Medulla oblongata (tissue), 1 donor: ENCODE data around the gene IL1R1.
"Not testable (repeated sequence)": the region's sequence is repeated elsewhere in the genome, so short reads cannot be mapped to it uniquely, and the experiment has no call there.

ENCODE experiments used
- DNase-seq: peaks from one replicate; pipeline ENCODE4 v3.0.0-alpha.2; 2015; ENCODE audit errors: extremely low spot score

Gene IL1R1

DNA sequence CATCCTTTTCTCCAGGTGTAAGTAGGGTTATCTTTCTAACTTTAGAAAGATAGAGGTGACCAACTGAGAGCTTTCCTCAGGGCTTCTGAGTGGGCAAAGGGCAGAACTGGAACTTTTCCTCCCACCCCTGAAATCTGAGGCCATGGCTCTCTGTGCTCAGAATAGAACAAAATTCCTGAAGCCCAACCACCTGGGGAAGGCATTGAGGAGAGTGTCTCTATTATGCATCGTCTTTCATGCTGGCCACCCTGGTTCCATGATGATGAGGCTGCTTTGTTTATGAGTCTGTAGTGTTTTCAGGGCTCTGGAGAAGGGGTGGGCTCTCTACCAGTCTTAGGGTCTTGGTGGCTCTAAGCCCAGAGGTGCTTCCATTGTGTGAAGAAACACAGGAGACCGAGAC, 30.7 kb upstream of the IL1R1 start:
- no peak for DNase-seq

DNA sequence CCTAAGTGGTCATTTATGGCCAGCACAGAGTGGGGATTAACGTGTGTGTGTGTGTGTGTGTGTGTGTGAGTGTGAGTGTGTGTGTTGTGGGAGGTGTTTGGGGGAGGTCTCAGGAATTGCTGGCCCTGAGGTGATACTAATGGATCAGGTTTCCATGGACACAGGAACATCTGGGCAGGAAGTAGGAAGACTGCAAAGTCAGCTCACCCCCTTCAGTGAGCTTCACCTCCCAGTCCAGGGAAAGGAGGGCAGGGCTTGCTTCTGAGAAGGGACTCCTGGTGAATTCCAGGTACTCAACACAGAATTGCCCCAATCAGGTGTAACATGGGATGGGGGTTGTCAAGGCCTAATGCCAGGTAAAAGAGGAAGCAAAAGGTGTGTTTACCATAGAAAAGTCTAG, 30.3 kb upstream of the IL1R1 start:
- no peak for DNase-seq

DNA sequence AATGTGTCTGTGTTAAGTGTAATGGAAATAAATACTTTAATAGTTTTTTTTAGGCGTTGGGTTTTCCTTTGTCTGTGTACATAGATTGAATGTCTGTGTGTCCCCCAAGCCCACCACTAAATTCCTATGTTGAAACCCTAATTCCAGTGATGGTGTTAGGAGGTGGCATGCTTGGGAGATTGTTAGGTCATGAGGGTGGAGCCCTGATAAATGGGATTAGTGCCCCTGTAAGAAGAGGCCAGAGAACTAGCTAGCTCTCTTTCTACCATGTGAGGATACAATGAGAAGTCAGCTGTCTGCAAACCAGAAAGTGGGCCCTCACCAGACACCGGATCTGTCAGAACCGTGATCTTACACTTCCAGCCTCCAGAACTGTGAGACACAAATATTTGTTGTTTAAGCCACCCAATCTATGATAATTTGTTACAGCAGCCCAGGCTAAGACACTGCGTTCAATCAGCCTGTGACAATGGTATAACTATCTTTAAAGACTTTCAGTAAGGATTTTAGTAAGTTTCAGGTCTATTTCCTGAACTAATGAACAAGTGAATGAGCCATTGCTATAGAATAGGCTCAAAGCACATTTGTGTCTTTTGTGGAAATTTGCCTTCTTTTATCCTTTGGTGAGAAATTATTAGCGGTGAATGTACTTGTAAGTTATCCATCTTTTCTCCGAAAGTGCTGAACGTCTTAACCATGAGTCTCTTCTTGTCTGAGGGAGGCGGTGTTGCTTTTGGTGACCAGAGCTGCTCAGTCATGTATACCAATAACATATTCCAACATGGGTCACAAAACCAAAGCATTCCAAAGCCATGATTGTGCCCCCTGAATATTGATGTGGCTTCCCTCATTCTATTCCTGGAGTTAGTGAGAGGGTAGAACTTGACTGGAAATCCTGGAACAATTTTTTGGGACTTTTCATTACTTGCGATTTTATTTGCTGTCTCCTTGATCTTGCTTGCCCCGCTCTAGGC, 29.6 kb upstream of the IL1R1 start:
- no peak for DNase-seq

DNA sequence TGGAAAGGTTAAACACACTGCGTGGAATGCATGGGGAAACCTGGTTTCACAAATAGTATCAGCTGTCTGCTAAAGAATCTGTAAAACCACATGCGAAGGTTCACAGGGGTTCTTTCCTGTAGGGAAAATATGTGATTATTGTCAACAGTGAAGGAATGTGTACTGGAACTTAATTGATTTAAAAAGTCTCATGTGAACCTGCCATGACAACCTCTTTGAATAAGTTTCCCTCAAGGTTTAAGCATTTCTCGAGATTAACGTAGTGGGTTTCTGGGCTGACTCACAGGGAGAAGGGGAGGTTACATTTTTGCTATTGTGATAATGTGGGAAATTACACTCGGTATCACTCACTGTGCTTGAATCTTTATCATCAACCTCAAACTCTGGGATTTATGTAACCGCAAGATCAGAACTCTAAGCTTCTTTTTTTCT, 28.2 kb upstream of the IL1R1 start:
- DNase-seq: no peak

DNA sequence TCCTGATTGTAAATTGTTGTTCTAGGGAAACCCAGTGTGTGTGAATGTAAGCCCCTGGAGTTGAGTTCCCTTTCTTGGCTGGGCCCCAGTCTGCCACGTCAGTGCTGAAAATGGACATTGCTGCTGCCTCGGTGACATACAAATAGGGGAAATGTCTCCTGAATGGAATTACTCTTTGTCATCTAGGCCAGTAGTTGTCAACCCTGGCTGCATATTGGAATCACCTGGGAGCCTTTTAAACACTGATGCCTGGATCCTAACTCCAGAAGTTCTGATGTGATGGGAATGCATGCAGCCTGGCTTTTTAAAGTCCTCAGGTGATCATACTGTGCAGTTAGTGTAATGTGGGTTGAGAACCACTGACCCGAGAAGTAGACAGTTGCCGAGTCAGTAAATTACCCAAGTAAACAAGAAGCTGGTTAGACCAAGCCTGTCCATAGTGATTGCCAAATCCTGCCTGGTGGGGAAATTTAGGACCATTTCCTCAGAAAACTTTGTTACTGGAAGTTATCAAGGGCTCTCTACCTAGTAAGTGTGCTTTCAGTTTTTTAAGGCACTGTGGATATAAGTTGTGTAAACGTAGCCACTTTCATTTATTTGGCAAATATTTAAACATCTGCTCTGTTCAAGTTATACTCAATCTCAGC, 27.6 kb upstream of the IL1R1 start:
- DNase-seq: no peak

DNA sequence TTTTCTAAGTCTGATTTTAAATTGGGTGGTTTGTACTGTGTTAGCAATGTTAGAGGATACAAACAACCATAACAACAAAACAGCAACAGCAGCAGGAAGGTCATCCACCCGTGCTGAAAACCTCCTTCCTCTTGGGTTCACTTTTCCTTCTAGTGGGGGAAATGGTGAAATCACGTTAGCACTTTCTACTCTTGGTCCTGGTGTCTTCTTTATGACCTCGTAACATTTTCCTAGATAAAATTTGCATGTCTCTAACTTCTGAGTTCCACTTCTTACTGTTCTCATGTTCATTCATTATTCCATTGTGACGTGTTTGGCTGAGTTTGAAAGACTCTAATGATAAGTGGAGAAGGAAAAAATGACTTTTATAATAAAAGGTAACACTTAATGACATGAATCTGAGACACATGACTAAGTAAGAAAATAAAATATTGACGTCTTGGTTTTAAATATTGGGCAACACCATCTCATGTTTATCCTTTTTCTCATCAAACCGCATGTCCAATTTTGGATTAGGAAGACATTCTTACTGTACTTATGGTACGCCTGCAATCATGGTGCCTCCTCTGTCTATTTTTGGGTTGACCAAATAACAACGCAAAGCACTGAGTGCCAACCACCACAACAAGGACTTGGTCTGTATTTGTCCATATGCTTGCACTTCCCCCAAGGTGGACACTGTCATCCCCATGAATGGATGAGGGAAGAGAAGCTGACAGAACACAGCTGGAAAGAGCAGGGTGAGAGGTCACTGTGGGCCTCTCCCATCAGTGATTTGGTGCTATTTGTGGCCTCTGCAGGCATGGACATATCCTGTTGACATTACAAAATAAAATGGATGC, 25.7 kb upstream of the IL1R1 start:
- DNase-seq: no peak

DNA sequence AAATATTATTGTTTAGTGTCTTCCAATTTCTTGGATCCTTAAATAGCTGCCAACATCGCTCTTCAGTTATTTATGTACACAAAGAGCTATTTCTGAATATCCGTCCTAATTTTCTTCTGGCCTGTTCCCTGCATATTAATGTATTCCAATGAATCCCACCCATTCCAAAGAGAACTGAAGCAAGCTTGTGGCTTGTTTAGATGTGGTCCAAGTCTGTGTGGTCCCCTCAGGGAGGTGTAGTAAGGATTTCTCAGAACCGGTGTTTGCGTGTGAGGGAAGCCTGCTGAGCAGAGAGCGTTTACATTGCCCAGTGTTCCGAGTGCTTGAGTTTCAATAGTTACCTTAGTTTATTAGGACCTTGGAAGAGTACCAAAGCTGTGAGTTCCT, 25.1 kb upstream of the IL1R1 start:
- no peak for DNase-seq

DNA sequence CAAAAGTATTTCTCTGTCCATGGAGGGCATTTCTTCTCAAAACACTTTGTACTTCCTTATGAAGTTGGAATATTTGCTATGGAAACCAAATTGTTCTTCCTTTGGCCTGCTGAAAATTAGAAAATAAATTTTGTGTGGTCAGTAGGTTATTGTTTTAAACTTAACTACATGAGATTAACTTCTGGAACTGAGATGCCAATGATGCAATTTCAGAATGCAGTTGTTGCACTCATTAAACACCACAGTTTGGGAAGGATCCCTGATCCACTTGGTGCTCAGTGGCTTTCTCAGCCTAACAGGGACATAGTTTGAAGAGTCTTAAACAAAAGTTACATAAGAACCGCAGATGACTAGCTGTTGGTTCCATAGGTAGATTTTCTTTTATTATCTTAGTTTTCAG, 23.3 kb upstream of the IL1R1 start:
- DNase-seq: no peak

DNA sequence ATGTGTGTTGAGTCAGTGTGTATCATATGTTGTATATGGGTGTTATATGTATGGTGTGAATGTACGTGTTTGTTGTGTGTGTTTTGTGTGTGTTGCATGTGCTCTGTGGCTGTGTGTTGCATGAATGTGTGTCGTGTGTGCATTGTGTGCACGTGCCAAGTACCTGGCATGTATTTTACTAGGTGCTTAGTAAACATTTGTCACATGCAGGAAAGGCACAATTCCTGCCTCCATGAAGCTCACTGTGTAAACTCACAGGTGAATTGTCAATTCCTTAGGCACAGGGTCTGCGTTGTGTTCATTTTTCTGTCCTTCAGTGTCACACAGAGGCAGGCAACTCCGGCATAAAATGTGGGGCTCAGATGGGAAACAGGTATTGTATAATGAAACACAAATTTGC, 22.3 kb upstream of the IL1R1 start:
- no peak for DNase-seq

DNA sequence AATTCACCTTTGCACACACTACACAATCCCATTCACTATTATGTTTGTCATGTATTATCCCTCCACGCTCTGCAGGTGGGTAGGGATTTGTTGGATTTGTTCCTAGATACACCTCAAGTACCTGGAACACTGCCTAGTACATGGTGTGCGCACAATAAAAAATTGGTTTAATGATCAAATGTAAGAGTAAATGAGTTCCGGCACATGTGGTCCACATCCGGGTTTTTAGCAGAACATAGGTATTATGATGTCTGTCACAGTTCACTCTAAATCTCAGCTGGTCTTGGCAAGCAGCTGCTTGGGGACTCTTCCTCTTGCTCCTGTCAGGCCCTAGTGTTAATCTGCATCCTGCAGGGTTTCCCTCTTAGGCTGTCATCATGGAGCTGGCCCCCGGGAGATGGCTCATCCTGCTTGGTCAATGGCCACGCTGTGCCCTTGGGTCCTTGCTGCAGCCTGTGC, 21.8 kb upstream of the IL1R1 start:
- DNase-seq: no peak

DNA sequence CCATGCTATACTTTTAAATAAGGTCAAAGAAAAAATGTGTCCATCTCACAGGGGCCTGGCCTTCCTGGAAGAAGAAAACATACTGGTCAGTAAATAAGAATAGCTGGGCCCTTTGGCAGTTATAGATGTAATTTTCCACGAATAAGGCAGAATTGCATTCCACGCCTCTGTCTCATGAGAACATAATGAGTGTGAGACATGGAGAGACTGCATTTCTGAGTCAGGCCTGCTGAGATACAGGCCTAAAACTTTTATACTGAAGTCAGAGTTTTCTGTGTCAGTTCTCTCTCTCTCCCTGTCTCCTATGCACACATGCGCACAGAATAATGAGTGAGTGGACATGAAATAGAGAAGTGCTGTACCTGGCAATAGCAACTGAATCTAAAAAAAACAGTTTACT, 20.4 kb upstream of the IL1R1 start:
- DNase-seq: no peak

DNA sequence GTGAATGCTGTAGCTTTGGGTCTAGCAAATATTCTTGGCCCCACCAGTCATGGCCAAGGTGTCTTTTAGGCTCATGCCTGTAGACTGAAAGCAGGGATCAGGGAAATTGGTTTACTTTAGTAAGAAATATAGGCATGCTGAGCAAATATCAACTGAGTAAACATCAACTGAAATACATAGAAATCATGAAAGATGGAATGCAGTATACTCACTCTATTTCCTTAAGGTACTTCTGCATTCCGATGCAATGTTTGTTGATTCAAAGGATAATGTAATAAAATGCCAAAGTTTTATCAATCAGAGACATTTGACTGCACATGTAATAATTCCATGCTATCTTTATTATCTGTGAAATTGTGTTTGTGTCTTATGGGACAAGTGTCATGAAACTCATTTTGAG, 19.6 kb upstream of the IL1R1 start:
- DNase-seq: no peak

DNA sequence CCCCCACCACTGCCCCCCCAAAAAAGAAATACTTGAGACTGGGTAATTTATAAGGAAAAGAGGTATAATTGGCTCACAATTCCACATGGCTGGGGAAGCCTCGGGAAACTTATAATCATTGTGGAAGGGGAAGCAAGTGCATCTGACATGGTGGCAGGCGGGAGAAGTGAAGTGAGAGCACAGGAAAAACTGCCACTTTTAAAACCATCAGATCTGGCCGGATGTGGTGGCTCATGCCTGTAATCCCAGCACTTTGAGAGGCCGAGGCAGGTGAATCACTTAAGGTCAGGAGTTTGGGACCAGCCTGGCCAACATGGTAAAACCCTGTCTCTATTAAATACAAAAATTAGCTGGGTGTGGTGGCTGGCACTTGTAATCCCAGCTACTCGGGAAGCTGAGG, 18.1 kb upstream of the IL1R1 start:
- DNase-seq: not testable (repeated sequence)

DNA sequence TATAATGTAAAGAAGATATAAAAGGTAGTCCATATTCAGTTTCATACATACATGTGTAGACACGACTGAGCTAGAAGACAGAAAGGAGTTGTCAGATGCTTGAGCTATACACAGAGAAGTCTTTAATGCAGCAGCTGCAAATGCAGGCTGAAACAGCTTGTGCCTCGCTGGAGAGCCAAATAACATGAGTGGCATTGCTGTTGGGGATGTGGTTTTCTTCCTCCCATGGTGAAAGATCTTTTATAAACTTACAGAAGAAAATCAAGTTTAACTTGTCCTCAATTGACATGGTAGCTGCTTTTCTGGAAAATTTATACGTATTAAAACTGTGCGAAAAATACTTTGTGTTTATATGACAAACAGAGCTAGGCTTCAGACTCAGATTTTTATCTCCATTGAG, 16.4 kb upstream of the IL1R1 start:
- DNase-seq: no peak

DNA sequence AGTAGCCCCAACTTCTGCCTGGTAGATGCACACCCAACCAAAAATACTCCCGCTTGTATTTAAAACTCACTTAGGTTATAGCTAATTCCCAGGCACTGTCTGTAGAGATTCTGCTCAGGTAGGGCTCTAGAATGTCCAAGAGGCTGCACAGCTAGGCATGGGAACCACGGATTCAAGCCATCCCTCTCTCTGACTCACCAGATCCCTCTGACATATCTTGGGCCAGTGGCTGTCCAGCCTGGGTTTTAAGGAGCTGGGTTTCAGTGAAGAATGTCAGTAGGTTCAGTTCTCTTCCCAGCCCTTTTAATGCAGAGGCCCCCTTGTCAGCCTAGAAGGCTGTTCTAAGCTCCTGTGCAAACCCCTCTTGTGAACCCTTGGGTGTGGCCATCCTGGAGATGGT, 15.9 kb upstream of the IL1R1 start:
- DNase-seq: no peak

DNA sequence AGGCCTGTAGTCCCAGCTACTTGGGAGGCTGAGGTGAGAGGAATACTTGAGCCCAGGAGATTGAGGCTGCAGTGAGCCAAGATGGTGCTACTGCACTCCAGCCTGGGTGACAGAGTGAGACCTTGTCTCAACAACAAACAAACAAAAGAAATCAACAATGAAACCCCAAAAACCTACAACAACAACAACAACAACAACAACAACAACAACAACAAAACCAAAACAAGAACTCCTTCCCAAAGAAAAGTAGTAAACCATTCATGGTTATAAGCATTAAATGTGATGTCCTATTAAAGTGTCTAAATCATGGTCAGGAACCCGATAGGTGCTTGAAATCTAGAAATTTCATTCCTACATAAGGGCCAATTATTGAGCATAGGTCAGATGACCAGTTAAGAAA, 13.5 kb upstream of the IL1R1 start:
- DNase-seq: no peak

DNA sequence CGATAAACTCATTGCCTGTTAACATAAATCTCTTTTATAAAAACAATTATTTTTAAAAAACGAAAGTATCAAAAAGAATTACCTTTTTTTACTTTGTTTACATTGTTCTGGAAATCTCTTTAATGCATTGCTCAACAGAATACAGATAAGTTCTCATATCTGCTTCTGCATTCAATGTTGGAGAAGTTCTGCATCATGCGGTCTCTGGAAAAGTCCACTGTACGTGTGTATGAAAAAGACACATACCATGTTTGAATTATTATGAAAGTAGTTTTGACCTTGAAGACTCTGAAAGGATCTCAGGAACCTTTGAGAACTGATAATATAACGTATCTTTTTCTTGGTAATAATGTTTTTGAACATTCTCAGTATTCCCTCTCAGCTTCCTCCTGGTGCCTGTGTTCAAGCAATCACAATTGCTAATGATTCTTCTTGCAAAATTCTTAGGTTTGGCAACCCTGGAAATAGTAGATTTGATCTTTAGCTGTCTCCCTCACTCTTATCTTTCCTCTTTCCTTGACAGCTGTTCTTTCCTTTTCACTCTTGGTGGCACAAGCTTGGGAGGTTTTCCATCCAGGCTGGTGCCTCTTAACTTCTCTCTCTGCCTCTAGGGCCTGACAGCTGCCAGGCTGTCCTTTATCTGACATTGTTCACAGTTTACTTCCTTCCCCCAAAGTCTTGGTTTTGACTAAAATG, 12.4 kb upstream of the IL1R1 start:
- no peak for DNase-seq

DNA sequence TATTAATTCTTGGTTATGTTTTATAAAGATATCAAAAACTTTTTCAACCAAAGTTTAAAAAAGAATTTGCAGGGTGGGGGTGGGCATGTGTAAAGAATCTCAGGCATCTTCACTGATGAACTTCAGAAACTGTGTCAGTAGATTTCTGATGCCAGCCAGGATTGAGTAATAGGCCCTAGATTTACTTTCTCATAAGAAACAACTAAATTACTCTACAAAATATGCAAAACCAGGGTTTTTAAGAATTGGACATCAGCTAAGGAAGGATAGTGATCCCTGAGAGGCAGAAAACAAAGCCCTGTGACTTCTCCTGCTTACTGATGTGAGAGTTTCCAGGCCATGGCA, 11.9 kb upstream of the IL1R1 start:
- no peak for DNase-seq

DNA sequence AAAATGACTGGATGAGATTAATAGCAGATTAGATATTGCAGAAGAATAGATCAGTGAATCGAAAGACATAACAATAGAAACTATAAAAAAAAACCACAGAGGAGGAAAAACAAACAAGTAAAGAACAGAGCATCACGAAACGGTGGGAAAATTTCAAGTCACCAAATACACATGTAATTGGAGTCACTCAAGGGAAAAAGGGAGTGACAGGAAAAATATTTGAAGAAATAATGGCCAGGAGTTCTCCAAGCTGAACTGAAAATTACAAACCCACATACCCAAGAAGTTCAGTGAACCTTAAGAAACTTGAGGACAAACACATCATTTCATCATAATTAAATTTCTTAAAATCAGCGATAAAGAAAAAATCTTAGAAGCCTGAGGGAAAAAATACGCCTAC, 11.0 kb upstream of the IL1R1 start:
- DNase-seq: no peak

DNA sequence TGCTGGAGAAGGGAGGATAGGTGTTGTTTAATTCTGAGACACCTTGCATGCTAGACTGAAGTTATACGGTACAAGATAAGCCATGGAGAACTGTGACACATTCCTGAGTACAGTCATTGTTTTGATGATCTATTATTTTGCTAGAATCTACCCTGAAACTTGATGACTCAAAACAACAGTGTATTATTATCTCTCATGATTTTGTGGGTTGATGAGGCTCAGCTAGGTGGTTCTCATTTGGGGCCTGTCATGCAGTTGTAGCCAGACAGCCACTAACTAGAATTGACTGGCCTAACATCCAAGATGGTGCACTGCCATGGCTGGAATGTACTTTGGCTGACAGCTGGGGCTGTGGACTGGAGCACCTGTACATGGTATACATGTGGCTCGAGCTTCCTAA, 5.4 kb upstream of the IL1R1 start:
- no peak for DNase-seq

DNA sequence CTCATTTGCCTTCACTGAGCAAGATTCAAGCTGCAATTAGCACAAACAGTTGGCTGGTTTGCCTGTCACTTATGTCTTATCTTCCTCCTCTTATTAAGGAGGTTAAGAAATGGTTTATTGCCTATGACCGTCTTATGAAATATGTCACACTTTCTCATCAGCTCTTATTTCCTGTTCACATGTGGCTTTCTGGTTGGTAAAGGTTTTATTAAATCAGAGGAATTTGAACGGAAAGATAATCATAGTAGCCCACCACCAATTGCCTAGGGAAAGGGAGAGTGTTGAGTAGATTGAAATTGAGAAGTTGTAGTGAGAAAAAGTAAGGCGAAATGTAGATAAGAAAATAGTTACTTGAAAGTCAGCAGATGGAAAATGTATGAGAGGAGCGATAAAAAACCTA, 4.2 kb upstream of the IL1R1 start:
- DNase-seq: no peak

DNA sequence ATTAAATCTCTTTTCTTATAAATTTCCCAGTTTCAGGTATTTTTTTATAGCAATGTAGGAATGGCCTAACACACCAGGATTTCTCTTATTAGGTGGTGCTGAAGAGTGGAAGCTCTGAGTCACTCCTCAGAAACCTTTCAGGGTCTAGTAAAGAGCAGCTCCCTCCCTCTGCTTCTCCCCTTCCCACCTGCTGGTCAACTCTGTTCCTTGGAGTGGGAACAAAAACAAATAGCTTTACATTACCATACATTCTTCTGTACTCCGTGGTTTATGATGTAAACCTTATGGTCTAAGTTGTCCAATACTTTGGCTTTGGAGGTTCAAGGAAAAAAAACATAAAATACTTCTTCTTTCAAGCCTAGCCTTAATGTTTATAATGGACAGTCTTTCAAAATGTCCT, 2.7 kb upstream of the IL1R1 start:
- DNase-seq: no peak
